Smooth muscle cell (in vitro differentiated cells): ENCODE measurements around the gene ABR. TPM values are rescaled to one million over a fixed set of nuclear protein-coding genes. Genes with fewer than 3 reads are reported as not detected.

Experiments
- DNase-seq: peaks from one replicate; lab custom pipeline; 2025; ENCODE audit not compliant: unreplicated experiment; lab: John Stamatoyannopoulos, UW
- H2AFZ ChIP-seq: fragments of 200-600 bp; sonication (generic); 2 replicates; pipeline ENCODE4 v1.6.0; 2016; ENCODE audit warnings: antibody characterized with exemption, low read depth, mild to moderate bottlenecking
- H3F3A ChIP-seq: fragments of 200-600 bp; sonication (generic); 2 replicates; pipeline ENCODE4 v1.6.0; 2017; ENCODE audit warnings: antibody characterized with exemption, low read depth
- H3K27ac ChIP-seq: fragments of 200-600 bp; sonication (generic); 2 replicates; pipeline ENCODE4 v1.5.1; 2016; ENCODE audit warnings: low read depth, mild to moderate bottlenecking
- H3K27me3 ChIP-seq: fragments of 200-600 bp; sonication (generic); 2 replicates; pipeline ENCODE4 v1.6.1; 2016; ENCODE audit warnings: low read depth, mild to moderate bottlenecking
- H3K36me3 ChIP-seq: fragments of 200-600 bp; sonication (generic); 2 replicates; pipeline ENCODE4 v1.5.1; 2016; ENCODE audit warnings: low read depth
- H3K4me1 ChIP-seq: fragments of 200-600 bp; sonication (generic); 2 replicates; pipeline ENCODE4 v1.5.1; 2016; ENCODE audit warnings: low read depth
- H3K4me2 ChIP-seq: fragments of 200-600 bp; sonication (generic); 2 replicates; pipeline ENCODE4 v1.6.0; 2016; ENCODE audit warnings: mild to moderate bottlenecking
- H3K4me3 ChIP-seq: fragments of 200-600 bp; sonication (generic); 2 replicates; pipeline ENCODE4 v1.5.1; 2016; ENCODE audit warnings: mild to moderate bottlenecking
- H3K79me2 ChIP-seq: fragments of 200-600 bp; sonication (generic); 2 replicates; pipeline ENCODE4 v1.6.0; 2016; ENCODE audit warnings: low read depth, mild to moderate bottlenecking
- H3K9ac ChIP-seq: fragments of 200-600 bp; sonication (generic); 2 replicates; pipeline ENCODE4 v1.6.0; 2016; ENCODE audit warnings: low read depth
- H3K9me3 ChIP-seq: fragments of 200-600 bp; sonication (generic); replicated peaks from 2 replicates; pipeline ENCODE4 v1.5.1; 2016; ENCODE audit warnings: low read depth
- H4K20me1 ChIP-seq: fragments of 200-600 bp; sonication (generic); 2 replicates; pipeline ENCODE4 v1.6.0; 2016; ENCODE audit warnings: low read depth
- CTCF ChIP-seq: fragments of 200-600 bp; sonication (generic); IDR thresholded peaks from 2 replicates; pipeline ENCODE4 v1.5.1; 2017; ENCODE audit warnings: borderline replicate concordance, mild to moderate bottlenecking, antibody characterized with exemption; ENCODE audit not compliant: insufficient read depth, poor library complexity, severe bottlenecking
- WGBS: methylation state at CpG from one replicate; pipeline ENCODE4 v1.1.7; 2016; ENCODE audit warnings: low lambda C conversion rate; 5-methylcytosine and 5-hydroxymethylcytosine counted together
- polyA plus RNA-seq: library from polyadenylated mRNA; unstranded; fragments of >200 nt; fragmentation: Nextera tagmentation; extraction: Ambion mirVana; gene quantifications from 2 replicates; pipeline ENCODE4 v1.2.1, GENCODE V29; 2016
- total RNA-seq: library from RNA; depleted of rRNA; stranded (reverse); fragments of >200 nt; gene quantifications from 2 replicates; pipeline ENCODE4 v1.2.3, GENCODE V29; 2014

Gene ABR
- total and polyA plus RNA-seq, 2 experiments from 2014 or later: 16.1 to 29.1 TPM

GRCh38 chr17:1143573-1143972 is 36.2 kb downstream of the ABR start:
- Histone ChIP-seq H3K4me2 (no peak overlapping the region), H3K27me3 (no peaks in the 10 kb centered on the region), H3K9ac (no peak overlapping the region), H3K9me3 (no peaks in the 10 kb centered on the region), H3K4me1 (peaks cover 7% of the 10 kb centered on the region), H4K20me1 (peaks cover 46% of the 10 kb centered on the region), H3K79me2 (no peaks in the 10 kb centered on the region), H3K27ac (no peak overlapping the region), H2AFZ (no peak overlapping the region), H3F3A (no peaks in the 10 kb centered on the region), H3K4me3 (no peak overlapping the region), H3K36me3 (no peaks in the 10 kb centered on the region)
- no peak for TF ChIP-seq CTCF
- 50% methylated on average over 10 of the region's 10 CpGs for WGBS
- DNase-seq: no peak

GRCh38 chr17:1142561-1142971 is 37.2 kb downstream of the ABR start:
- no peak overlapping the region for H3K4me3 ChIP-seq
- H3K79me2 ChIP-seq: no peaks in the 10 kb centered on the region
- H3K4me1 ChIP-seq: peaks cover 7% of the 10 kb centered on the region
- H4K20me1 ChIP-seq: peaks cover 50% of the 10 kb centered on the region
- 96% methylated on average over 14 of the region's 14 CpGs for WGBS
- no peak overlapping the region for H3K9ac ChIP-seq
- no peak overlapping the region for H2AFZ ChIP-seq
- no peaks in the 10 kb centered on the region for H3K27me3 ChIP-seq
- H3K4me2 ChIP-seq: no peak overlapping the region
- H3K36me3 ChIP-seq: no peaks in the 10 kb centered on the region
- TF ChIP-seq CTCF: no peak
- no peaks in the 10 kb centered on the region for H3F3A ChIP-seq
- no peak for DNase-seq
- H3K9me3 ChIP-seq: no peaks in the 10 kb centered on the region
- H3K27ac ChIP-seq: no peak overlapping the region

GRCh38 chr17:1137465-1137894 is 42.3 kb downstream of the ABR start:
- no peaks in the 10 kb centered on the region for H3F3A ChIP-seq
- no peak overlapping the region for H3K4me2 ChIP-seq
- H3K79me2 ChIP-seq: no peaks in the 10 kb centered on the region
- no peaks in the 10 kb centered on the region for H3K4me1 ChIP-seq
- H3K27me3 ChIP-seq: no peaks in the 10 kb centered on the region
- no peak for DNase-seq
- no peak overlapping the region for H3K9ac ChIP-seq
- no peaks in the 10 kb centered on the region for H3K9me3 ChIP-seq
- TF ChIP-seq CTCF: no peak
- H4K20me1 ChIP-seq: peaks cover 37% of the 10 kb centered on the region
- H3K4me3 ChIP-seq: no peak overlapping the region
- H3K36me3 ChIP-seq: no peaks in the 10 kb centered on the region
- no peak overlapping the region for H2AFZ ChIP-seq
- no peak overlapping the region for H3K27ac ChIP-seq
- 94% methylated on average over 18 of the region's 18 CpGs for WGBS

- H3K27ac ChIP-seq: no peak overlapping the region
- peaks cover 30% of the 10 kb centered on the region for H4K20me1 ChIP-seq
- no peaks in the 10 kb centered on the region for H3K4me1 ChIP-seq
- H2AFZ ChIP-seq: no peak overlapping the region
- TF ChIP-seq CTCF: no peak
- DNase-seq: no peak
- H3K27me3 ChIP-seq: no peaks in the 10 kb centered on the region
- no peaks in the 10 kb centered on the region for H3K36me3 ChIP-seq
- 58% methylated on average over 6 of the region's 6 CpGs for WGBS
- no peaks in the 10 kb centered on the region for H3K79me2 ChIP-seq
- H3K9ac ChIP-seq: no peak overlapping the region
- no peak overlapping the region for H3K4me3 ChIP-seq
- H3K9me3 ChIP-seq: no peaks in the 10 kb centered on the region
- no peaks in the 10 kb centered on the region for H3F3A ChIP-seq
- no peak overlapping the region for H3K4me2 ChIP-seq
These were observed 43.0 kb downstream of the ABR start for GRCh38 chr17:1136748-1137147.
